GDM1 (cell line): Measurements from ENCODE around the gene AKAP6.

ENCODE experiments used
- DNase-seq: peaks from one replicate; lab custom pipeline; 2025; lab: John Stamatoyannopoulos, UW

Gene AKAP6

GRCh38 chr14:32491416-32492016, 162.4 kb downstream of the AKAP6 start:
- no peak for DNase-seq

DNA sequence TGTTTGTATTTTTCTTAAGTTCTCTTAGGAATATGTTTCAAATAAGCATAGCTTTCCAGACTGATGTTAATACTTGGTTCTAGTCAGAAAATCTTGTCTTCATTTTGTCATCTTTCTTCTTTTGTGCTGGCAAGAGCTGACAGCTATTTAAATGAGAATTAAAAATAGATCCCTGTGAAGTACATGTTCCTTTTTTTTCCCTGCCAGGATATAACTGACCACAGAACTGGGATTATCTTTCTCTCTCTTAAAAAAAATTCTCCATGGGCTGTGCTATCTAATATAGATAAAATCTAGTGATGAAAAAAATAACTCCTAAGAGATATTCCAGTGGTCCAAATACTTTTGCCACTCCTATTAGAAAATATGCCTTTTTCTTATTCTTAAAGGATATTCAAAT, 163.4 kb downstream of the AKAP6 start:
- DNase-seq: no peak

GRCh38 chr14:32494609-32495434, 165.7 kb downstream of the AKAP6 start:
- DNase-seq: no peak

DNA sequence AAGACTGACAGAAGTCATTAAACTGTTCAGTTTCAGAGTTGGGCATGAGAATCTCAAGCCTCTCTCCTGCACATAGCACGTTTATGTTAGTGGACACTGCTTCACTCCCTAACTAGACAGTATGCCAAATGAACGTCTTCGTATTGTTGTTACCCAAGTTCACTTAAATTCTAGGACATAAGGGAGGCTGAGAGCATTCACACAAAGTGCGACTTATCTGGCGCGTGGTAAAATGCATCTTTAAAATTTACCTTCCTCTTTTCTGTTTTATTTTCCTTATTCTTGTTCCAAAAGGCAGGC, 166.3 kb downstream of the AKAP6 start:
- no peak for DNase-seq

DNA sequence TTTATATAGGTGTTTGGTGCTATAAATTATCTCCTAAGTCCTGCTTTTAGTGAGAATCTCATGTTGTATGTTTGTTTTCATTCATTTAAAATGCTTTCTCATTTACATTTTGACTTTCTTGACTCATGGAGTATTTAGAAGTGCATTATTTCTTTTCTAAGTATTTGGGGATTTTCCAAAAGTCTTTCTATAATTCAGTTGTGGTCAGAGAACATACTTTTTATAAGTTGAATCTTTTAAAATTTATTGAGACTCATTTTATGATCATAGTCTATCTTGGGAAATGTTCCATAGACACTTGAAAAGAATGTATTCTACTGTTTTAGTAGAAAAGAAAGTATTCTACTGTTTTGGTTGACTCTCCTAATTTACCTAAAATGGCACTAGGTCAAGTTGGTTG, 168.2 kb downstream of the AKAP6 start:
- DNase-seq: no peak

- no peak for DNase-seq
These were observed 178.2 kb downstream of the AKAP6 start for GRCh38 chr14:32507029-32507984.

DNA sequence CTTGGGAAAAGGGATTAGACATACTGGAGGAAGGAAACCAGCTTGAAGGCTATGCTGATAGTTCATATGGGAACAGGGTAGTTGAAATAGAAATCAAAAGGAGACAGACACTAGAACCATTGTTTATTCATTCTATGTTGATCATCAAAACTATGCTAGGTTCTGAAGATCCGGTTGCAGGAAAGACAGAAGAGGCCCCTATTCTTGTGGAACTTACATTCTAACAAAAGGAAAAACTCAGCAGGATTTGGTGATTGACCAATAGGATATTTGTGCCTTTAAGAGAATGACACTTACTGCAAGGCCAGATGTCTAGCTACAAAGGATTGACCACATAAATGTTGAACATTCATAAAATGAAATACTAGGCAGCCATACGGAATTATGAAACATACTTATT, 179.2 kb downstream of the AKAP6 start:
- no peak for DNase-seq

DNA sequence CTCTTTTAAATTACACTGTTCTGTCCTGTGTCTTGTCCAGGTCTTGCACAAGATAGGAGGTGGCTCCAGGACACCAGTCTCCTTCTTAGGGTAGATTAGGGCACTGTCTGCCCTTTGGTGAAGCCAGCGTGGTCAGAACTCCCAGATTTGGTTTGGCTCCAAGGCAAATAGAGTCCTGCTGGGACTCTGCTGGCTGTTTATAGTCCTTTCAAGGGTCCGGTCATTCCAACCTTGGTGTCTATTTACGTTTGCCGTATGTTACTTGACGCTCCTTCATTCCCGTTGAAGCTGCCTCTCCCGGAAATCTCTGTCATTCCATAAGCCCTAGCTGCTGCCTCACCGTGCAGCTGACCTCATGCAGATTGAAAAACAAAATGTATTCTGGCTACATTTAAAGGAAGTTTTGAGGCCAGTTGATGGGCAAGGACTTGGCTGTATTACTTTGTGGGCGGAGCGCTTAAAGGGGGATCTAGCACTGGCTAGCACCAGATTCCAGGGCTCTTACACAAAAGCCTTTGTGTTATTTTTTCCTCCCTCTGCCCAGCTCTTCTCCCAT, 180.6 kb downstream of the AKAP6 start:
- DNase-seq: no peak

DNA sequence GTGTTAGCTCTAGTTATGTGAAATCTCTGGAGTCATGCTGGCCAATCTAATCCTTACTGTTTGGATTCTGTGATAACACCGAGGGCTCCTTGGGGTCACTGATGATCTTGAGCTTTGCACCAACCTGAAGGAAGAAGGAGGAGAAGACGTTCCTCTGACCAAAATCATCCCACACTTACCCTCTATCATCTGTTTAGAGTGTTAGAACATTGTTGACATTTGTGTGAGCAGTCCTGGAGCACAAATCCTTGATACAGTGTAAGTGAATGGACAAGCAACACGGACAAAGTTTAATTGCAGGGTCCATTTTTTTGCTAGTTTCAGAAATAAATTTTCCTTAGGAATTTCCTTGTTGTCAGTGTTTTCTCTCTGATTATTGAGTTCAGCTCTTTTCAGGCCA, 181.7 kb downstream of the AKAP6 start:
- DNase-seq: no peak

DNA sequence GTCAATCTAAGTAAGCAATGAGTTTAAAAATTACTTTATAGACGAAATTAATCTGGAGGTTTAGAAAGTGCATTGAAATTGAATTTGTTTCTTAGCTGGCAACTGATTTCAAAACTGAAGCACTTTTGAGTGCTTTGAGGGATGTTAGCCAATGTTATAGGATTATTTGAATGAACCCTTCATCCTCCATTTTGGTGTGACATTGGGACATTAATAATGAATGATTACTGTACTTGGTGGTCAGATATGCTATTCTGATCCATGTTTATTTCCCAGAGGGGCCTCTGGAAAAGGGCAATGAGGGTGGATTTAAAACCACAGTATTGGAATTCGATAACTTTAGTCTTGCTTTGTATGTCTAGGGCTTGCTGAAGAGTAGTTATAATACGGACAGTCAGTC, 183.2 kb downstream of the AKAP6 start:
- DNase-seq: no peak

DNA sequence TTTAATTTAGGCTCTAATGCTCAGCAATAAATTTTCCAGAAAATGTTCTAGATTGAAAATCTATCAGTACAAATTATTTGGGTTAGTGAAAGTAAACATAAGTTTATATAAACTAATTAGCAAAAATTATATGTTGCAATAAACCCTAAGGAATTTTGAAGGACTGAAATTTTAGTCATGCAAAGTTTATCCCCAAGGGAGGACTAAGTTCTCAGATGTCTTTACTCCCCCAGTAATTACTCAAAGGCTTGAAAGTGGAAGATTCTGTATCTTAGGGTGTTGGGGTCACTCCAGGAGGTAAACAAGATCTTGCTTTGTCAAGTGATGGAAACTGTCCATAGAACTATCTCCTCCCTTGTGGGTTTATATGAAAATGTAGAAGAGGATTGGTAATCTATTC, 183.7 kb downstream of the AKAP6 start:
- DNase-seq: no peak

GRCh38 chr14:32513571-32514009, 184.5 kb downstream of the AKAP6 start:
- DNase-seq: no peak

GRCh38 chr14:32514236-32514635, 185.1 kb downstream of the AKAP6 start:
- no peak for DNase-seq

GRCh38 chr14:32514681-32515080, 185.6 kb downstream of the AKAP6 start:
- no peak for DNase-seq

- no peak for DNase-seq
These were observed 195.7 kb downstream of the AKAP6 start for GRCh38 chr14:32524609-32525375.

DNA sequence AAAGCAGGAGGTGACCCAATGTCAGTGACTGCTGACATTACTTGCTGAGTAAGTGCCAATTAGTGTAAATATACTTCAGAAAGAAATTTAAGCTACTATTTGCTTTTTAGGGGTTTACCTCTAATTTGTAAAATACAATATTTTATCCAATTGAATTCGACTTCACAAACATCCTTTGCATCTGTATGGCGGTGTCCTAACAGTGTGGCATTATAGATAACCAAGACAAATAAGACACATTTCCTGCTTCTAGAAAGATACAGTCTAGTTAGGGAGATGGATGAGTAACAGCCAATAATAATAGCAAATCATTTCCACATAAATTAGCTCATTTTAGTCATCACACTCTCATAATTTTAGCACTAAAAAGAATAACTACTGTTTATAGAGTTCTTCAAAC, 196.5 kb downstream of the AKAP6 start:
- no peak for DNase-seq

GRCh38 chr14:32530800-32531199, 201.7 kb downstream of the AKAP6 start:
- no peak for DNase-seq

DNA sequence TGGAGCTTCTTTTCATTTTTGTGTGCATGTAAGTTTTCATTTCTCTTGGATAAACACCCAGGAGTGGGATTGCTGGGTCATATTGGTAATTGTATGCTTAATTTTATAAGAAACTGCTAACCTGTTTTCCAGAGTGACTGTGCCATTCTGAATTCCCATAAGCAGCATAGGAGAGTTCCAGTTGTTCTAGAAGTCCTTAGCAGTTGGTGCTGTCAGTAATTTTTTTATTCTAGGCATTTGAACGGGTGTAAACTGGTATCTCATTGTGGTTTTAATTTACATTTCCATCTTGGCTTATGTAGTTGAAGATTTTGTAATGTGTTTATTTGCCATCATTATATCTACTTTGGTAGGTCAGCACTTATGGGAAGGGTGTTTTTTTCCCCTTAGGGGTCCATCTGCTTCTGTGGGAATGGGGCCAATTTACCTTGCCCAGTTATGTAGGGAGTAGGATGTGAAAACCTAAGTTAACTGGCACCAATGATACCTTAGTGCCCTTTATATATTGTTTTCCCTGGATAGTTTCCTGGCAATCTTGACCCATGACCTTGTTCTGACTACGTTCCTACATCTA, 202.9 kb downstream of the AKAP6 start:
- no peak for DNase-seq

DNA sequence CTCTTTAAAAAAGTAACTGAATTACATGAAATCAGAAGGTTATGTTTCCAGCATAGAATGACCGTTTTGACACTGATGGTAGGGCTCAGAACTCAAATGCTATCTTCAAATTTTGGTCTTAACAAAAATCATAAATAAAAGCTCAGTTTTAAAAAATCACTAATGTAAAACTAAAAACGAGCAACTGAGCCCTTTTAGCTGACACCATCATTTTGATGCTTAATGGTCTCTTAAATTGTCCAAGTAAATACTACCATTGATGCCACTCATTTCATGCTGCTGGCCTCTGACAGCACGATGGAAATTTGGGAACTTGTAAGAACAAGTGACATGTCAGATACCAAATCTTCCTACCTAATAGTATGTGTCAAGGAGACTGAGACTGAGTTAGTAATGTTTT, 205.0 kb downstream of the AKAP6 start:
- no peak for DNase-seq

GRCh38 chr14:32536175-32536574, 207.1 kb downstream of the AKAP6 start:
- DNase-seq: no peak

- DNase-seq: no peak
These were observed 208.1 kb downstream of the AKAP6 start for GRCh38 chr14:32537166-32537565.
